Raji (cell line): Measurements from ENCODE around the gene CERK.

Experiments used
- POLR2A ChIP-seq: IDR thresholded peaks from 2 replicates; pipeline ENCODE4 v1.6.1; 2011; ENCODE audit warnings: low read depth, low read length, control low read depth; ENCODE audit not compliant: insufficient read depth

Gene CERK

DNA sequence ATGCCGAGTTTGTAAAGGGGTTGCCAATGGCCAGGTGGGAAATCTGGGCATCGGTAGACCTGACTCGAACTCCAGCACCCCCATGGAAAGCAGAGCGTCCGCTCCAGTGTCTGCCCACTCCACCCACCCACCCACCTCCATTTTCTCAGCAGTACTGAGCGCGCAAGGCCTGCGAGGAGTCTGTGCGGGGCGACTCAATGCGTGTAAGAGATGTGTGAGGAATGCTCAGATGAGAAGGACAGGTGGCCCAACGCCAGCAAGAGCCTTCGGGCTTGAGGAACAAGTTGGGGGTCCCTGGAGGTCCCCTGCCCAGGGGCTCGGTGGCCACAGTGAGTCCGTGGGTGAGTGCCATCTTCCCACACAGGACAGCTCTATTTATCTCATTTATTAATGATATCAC lies 50.6 kb downstream of the CERK start:
- no peak for TF ChIP-seq POLR2A

DNA sequence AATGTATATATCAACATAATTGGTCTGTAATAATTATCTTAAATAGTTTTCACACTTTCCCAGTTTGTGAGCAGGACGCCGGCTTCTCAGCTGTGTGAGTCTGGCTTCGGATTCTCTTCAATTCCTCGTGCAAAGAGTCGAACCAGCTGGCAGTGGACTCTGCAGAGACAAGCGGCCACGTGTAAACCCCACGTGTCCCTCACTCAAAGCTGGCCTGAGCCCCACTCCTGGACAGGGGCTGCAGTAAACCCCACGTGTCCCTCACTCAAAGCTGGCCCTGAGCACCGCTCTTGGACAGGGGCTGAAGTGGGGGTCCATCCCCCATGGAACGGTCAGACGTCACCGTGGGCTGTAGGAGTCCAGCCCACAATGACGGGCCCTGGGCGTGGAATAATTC lies 51.0 kb downstream of the CERK start:
- no peak for TF ChIP-seq POLR2A

- no peak for TF ChIP-seq POLR2A
These were observed 51.6 kb downstream of the CERK start for GRCh38 chr22:46686221-46687047.

DNA sequence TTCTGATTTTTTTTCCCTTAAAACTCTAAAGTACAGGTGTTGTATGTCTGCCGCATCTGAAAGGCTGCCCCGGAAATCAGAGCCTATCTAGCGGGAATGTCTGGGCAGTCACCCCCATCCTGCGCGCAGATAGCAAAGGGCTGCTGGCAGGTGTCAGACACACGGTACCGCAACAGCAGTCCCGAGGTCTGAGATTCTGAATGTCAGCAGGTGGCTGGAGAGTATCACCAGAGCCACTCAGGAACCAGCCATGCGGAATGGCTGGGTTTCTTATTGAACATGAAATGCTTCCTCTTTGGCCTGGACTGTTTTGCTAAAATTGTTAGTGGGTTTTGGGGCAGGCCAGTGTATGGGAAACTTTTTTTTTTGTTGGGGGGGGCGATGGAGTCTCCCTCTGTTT lies 53.3 kb downstream of the CERK start:
- no peak for TF ChIP-seq POLR2A

DNA sequence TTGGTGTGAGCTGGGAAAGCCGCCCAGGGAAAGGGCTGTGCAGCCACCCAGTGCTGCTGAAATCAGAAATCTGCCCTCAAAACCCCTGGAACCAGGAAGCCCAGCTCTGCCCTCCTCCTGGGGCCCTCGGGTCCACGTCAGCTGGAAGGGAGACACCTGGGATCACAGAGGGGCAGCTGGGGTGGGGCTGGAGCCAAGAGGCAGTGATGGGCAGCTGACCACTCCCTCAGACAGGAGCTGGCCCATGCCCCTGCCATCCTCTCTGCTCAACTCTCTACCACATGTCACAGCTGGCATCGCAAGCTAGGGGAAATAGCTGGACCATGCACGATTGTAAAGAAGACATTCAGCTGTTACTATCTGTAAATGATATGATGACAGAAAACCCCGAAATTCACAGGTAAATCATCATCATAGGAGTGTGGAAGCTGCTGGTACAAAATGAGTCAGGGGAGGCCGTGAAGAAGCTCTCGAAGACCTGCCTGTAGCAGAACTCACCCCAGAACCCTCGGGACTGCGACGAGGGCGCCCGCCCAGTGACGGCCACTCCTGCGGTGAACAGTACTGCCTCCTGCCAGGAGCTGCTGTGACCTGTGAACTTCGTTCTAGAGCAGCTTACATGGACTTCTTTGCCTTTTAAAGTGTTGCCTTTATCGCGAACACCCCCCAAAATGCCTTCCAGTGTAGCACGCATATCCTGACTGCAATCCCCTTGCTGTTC lies 55.9 kb downstream of the CERK start:
- no peak for TF ChIP-seq POLR2A

GRCh38 chr22:46681010-46681409 lies 57.0 kb downstream of the CERK start:
- no peak for TF ChIP-seq POLR2A

- TF ChIP-seq POLR2A: no peak
These were observed 58.3 kb downstream of the CERK start for GRCh38 chr22:46679706-46680269.

DNA sequence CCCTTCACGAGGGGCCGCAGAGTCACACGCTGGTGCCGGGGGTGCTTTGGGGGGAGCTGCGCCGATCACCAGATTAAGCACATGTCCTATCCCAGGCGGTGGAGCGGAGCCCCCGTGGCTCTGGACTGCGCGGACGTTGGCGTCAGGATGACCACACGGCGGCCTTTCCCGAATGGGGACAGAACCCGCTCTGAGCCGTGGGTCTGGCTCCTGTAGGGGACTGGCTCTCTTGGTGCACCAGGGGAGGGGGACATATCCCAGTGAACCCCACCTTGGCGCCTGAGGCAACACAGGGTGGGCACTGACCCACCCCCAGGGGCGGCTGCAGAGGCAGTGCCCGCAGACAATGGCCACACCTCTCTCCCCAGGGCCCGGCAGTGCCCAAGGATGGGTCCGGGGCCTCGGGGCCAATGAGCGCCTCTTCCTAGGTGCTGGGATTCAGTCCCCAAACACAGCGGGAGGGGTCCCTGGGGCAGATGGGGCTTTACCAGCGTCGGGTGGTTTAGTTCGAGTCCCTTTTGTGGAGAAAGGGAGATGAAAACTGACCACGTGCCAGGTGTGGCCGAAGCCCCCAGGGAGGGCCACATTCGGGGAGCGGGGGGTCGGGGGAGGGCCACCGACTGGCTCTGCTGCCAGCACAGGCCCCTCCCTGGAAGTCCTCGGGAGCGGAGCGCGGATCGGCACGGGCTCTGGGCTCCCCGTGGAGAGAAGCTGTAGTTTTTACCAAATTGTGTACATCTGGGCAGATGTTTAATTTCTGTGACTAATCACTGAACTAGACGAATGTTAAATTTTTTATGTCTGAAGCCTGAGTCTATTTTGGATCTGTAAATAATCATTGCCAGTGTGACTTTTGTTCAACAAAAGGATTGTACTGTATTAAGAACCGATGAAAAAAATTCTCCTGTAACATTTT lies 59.0 kb downstream of the CERK start:
- TF ChIP-seq POLR2A: no peak

GRCh38 chr22:46678003-46678657 lies 59.9 kb downstream of the CERK start:
- TF ChIP-seq POLR2A: no peak

GRCh38 chr22:46677323-46678002 lies 60.6 kb downstream of the CERK start:
- TF ChIP-seq POLR2A: no peak

DNA sequence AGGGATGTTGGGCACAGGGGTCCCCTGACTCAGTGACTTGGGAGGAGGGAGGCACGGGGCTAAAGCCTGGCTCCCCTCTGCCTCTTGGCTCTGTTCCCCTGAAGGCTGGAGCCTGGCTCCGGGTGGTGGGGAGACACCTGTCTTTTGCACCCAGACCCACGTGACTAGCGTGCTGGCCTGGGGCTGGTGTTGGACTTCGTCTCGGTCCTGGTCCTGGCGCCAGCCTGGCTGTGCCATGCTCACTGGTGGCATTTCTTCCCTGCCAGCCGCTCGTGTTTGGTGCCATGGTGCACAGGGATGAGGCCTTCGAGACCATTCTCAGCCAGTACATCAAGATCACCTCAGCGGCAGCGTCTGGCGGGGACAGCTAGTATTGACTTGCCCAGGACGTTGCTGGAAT lies 61.2 kb downstream of the CERK start:
- TF ChIP-seq POLR2A: no peak

DNA sequence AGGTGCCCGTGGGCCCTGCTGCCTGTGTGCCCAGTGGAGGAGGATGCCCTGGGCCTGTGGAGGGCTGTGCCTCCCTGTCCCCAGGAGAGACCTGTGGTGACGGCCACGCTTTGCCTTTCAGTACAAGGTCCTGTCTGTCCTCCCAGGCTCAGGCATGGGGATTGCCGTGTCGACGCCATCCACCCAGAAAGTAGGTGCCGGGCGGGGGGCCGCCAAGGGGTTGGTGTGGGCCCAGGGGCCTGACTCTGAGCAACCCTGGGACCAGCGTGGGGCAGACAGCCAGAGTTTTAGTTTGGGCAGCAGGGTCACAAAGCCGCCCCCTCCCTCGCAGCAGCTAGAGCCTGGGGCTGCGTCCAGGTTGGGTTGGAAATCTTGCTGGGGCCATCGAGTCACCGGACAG lies 61.6 kb downstream of the CERK start:
- TF ChIP-seq POLR2A: no peak

- TF ChIP-seq POLR2A: no peak
These were observed 62.1 kb downstream of the CERK start for GRCh38 chr22:46675938-46676337.

- no peak for TF ChIP-seq POLR2A
These were observed 62.6 kb downstream of the CERK start for GRCh38 chr22:46675479-46675878.
